GM18508 (cell line): ENCODE measurements around the gene PRKCB.
A peak's percentile ranks its signal among the peaks of the same experiment; 100 is the strongest.
"Not testable (repeated sequence)": the region's sequence is repeated elsewhere in the genome, so short reads cannot be mapped to it uniquely, and the experiment has no call there.

ENCODE experiments used
- ATAC-seq: cut with Tn5 transposase; IDR thresholded peaks from one replicate; pipeline ENCODE4 v1.9.1; 2021; ENCODE audit warnings: moderate number of reproducible peaks; ENCODE audit not compliant: insufficient read depth, unreplicated experiment

PRKCB gene

DNA sequence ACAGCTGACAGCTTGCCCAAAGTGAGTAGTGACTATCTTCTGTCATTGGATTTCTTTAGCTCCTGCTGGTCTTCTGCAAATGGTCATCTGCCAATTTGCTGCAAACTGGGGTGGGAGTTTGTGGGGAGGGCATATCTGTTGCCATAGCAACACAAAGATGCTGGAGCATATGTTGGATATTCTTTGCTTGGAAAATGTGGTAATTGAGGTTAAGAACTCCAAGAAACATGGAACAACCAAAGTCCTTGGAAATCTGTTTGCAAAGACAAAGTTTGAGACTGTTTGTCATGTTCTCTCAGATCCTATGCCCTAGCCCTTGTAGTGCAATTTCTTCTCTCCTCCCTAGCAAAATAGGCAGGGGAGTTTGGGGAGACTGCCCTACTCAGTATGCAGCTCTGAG, 155.3 kb downstream of the PRKCB start:
- ATAC-seq = no peak

DNA sequence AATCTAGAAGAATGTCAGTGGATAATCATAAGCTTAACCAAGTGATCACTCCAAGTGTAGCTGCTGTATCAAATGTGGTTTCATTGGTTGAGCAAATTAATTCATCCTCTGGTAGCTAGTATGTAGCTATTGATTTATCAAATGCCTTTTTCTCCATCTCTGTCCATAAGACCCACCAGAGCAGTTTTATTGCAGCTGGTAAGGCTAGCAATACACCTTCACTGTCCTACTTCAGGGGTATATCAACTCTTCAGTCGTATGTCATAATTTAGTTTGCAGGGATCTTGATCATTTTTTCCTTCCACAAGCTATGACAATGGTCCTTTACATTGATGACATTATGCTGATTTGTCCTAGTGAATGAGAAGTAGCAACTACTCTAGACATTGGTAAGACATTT, 158.8 kb downstream of the PRKCB start:
- no peak for ATAC-seq

DNA sequence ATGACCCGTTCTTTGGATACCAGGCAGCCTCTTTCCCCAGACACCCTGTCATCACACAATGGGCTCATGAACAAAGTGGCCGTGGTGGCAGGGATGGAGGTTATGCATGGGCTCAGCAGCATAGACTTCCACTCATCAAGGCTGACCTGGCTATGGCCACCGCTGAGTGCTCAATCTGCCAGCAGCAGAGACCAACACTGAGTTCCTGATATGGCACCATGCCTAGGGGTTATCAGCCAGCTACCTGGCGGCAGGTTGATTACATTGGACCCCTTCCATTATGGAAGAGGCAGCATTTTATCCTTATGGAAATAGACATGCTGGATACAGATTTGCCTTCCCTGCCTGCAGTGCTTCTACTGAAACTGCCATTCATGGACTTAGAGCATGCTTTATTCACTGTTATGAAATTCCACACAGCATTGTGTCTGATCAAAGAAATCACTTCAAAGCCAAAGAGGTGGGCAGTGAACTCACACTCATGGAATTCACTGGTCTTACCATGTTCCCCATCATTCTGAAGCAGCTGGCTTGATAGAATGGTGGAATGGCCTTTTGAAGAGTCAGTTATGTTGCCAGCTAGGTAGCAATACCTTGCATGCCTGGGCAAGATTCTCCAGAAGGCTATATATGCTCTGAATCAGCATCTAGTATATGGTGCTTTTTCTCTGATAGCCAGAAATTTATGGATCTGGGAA, 160.6 kb downstream of the PRKCB start:
- no peak for ATAC-seq

DNA sequence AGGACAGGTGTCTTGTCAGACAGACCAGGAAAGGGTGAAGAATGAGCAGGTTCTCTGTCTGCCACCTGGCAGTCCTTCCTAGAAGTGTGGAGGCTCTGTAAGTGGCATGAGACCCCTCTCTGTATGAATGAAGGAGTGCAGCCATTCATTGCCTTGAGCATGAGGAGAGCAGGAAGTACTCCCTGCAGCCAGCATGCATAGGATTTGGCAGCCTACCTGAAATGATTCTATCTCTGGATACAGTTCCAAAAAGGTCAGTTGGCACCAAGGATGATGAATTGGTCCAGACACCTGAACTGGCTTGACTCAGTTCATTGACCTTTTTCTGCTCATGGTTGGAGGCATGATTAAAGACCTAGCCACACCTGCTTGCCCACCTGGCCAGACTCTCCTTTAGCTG, 163.0 kb downstream of the PRKCB start:
- no peak for ATAC-seq

DNA sequence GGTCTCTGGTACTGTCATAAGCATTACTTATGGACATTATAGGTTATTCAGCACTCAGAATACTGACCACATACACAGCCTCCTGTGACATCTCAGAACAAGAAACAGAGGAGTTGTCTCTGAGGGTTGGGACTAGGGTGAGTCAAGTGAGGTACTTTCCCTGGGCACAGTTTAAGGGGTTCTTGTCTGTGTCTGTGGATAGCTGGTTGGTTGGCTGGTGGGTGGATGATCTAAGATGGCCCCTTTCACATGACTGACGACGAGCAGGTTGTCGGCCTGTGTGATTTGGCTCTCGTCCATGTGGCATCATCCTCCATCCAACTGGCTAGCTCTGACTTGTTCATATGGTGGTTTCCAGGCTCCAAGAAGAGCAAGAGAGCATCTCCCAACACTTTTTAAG, 163.9 kb downstream of the PRKCB start:
- ATAC-seq = no peak

DNA sequence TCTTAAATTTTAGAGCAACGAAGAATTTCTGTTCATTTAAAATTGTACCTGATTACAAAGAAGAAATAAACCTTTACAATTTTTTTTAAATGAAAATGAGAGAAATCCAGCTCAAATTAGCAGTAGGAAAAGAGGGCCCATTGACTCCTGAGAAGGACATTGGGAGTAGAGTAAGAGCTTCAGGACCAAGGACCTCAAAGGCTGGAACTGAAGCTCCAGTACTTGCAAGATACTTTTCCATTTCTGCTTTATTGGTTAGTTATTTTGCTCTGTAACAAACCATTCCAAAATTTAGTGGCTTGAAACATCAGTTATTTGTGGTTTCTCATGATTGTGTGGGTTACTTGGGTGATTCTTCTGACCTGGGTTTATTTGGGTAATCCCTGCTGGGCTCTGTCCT, 165.9 kb downstream of the PRKCB start:
- ATAC-seq = no peak

DNA sequence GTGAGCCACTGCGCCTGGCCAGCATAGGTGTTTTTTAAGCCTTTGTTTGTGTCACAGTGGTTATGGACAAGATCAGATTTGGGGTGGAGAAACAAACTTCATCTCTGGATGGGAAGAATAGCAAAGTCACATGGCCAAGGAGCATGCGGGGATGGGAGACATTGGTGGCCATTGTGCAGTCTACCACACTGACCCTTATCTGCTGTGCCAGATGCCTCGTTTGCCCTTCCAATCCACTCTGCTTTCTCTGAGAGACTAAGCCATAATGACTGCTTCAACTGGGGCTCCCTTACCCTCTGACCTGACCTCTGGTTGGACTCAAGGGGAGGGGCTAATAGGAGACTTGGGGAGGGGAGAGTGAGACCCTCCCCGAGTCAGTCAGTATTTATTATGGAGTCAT, 166.8 kb downstream of the PRKCB start:
- ATAC-seq = no peak

DNA sequence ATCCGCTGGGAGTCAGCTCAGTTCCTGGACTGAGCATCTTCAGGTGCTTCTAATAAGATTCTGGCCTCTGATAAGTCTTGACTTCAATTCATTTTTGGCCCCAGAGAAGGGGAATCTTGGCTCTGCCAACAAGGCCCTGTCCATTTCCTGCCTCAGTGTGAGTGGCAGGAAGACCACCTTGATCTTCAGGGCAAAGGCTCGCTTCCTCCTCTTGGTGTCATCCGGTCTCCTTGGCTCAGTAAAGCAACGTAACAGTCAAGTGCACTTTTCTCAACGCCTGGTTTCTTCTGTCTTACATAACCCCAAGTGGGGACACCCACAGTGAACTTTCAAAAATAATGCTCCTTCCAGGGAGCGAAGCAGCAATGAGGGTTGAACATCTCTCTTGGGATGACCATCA, 169.8 kb downstream of the PRKCB start:
- ATAC-seq = no peak

DNA sequence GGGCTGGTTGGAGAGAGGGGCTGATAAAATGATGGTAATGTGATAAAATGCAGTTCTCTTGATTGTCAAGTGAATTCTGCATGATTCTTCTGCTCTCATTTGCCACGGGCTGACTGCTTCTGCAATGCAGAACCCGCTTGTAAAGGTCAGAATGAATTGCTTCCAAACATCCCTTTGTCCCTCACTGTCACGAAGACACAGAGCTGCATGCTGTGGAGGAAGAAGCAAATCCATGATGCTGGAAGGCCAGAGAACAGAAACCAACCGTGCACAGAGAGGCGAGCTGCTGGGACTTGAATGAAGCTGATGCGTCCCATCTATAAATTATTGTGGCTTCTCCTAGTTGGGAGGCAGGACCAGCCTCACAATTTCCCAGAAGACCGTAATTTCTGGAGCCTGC, 171.6 kb downstream of the PRKCB start:
- ATAC-seq = no peak

DNA sequence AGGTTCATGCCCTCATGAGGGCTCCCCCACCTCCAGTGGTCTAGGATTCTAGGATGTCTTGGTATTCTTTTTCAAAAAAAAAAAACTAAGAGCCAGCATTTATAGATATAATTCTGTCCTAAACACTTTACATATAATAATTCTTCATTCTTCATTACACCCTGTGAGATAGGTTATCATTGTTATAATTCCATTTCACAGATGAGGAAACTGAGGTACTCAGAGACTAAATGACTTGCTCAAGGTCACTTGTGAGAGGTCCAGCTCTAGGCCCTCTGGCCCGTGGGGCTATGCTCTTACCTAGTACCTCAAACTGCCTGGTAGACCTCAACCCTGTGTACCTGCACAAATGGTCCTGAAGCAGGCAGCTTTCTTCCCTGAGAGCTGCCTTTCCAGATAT, 172.2 kb downstream of the PRKCB start:
- ATAC-seq = no peak

DNA sequence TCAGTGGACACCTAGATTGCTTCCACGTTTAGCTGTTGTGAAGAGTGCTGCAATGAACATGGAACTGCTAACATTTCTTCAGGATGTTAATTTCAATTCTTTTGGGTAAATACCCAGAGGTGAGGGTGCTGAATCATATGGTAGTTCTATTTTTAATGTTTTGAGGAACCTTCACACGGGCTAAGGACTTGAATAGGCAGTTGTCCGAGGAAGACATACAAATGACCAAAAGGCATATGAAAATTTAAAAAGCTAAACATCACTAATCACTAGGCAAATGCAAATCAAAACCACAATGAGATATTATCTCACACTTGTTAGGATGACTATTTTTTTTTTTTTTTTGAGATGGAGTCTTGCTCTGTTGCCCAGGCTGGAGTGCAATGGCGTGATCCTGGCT, 173.3 kb downstream of the PRKCB start:
- ATAC-seq = no peak

DNA sequence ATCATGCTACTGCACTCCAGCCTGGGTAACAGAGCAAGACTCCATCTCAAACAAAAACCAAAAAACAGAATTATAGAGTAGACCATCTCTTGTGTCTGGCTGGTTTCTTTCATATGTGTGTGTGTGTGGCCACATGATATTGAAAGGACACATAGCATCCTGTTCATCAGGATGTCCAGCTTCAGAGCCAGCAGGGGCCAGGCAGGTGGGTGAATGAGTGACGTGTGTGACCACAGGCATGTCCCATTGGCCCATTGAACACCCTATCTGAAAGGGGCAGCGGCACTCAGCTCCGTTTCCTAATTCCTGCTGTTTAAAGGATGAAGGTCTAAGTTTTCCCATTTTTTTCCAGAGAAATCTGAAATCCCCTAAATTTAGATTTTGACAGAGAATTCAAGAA, 174.2 kb downstream of the PRKCB start:
- ATAC-seq = no peak

DNA sequence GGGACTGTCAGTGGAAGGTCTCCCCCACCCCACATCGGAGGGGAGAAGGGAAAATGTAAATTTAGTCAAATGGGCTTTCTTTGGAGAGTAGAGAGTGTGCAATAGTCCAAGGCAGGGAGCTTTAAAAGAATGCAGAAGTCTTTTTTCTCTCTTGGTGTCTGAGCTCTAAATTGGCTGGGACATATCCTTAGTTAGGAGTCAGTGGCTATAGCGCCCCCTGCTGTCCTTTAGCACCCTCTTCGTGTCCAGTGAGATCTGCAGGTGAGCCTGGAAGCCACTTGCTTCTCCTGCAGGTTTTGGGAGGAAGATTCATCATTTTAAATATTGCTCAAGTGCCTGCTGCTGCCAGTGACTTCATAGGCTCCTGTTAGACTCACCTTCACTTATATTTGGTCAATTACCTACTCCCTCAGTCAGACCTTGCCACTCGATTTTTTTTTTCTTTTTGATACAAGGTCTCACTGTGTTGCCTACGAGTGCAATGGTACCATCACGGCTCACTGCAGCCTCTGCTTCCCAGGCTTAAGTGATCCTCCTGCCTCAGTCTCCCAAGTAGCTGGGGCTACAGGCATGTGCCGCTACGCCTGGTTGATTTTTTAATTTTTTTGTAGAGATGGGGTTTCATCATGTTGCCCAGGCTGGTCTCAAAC, 174.8 kb downstream of the PRKCB start:
- no peak for ATAC-seq

DNA sequence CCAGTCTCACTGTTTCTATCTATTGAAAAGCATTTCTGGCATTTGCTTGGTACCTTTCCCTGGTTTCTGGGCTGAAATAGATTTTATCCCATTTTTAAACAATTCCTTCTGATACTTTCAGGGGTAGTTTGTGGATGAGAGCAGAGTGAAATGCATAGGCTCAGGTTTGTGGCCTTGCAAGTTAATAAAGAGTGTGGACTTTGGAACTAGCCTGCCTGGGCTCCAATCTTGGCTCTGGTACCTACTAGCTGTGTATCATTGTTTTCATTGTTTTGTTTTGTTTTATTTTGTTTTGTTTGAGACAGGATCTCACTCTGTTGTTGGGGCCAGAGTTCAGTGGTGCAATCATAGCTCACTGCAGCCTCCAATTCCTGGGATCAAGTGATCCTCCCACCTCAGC, 175.5 kb downstream of the PRKCB start:
- ATAC-seq = no peak

DNA sequence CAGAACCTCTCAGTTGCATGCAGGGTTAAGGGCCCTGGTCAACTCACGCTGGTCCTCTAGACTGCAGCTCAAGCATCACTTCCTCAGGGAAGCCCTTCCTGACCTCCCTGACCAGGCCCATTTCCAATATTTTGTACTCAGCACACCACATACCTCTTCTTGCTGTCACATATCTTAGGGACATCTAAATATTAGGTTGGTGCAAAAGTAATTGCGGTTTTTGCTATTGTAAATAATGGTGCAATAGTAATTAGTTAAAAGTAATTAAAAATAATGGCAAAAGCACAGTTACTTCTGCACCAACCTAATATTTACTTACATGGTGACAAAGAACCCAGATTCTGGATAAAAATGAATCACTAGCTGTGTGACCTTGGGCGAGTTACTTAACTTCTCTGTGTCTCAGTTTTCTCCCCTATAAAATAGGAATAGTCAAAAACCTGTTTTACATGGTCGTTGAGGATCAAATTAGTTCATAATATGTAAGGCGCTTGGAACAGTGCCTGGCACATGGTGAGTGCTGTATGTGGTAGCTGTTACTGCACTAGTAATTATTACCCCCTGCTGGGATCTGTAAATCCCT, 177.4 kb downstream of the PRKCB start:
- ATAC-seq = no peak

DNA sequence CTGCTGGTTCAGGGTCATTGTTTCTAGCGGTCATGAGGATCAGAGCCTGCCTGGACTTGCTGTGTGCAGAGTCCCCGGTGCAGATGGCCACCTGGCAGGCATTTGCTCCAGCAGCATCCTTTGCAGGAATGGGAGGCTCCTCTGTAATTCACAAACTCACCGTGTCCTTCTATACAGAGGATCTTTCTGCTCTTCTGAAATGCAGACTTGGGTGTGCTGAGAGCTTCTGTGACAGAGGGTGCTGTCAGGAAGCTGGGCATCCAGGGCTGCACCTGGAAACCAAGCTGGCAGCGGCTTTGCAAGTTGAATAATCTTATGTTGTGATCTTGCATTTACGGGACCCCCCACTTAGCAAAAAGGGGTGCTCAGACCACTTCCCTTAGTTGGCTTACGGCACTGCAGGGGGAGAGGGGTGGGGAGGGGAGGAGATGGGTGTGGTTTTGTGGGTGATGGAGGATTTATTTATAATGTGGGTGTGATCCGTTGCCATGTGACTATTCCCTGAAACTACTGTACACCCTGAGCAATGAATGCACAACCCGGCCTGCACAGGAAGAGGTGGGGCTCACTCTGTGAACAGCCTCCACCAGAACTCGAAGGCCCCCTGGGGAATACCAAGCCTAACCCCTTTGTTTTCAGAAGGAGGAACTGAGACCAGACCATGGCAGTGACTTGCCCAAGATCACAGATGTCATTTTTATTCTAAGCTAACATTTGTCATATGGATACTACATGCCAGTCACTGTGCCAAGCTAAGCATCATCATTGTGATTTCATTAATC, 178.3 kb downstream of the PRKCB start:
- ATAC-seq = peak; percentile 79

DNA sequence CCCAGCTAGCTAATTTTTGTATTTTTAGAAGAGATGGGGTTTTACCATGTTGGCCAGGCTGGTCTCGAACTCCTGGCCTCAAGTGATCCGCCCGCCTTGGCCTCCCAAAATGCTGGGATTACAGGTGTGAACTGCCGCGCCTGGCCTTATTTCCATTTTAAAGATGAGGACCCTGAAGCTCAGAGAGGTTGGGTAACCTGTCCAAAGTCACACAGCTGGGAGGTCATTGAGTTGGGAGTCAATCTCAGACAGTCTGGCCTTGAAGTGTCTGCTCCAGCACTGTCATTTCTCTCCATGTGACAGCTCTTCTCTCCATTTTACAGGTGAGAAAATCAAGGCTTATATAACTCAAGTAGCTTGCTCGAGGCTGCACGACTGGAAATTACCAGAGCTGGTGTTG, 179.2 kb downstream of the PRKCB start:
- ATAC-seq = not testable (repeated sequence)

DNA sequence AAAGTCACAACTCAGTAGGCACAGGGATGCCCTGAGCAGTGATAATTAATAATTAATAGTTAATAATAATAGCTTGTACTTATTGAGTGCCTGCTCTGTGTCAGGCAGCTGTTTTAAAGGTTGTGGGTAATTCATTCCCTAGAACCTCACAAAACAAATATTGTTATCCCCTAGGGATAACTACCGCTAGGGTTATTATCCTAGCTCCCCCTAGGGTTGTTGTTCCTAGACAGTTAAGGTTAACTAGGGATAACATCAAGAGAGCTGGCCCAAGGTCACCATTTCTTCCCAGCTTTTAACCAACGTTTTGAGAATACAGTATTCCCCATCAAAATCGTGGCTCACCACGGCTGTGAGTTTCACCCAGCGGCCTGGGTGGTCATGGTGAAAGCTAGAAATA, 180.1 kb downstream of the PRKCB start:
- ATAC-seq = no peak

DNA sequence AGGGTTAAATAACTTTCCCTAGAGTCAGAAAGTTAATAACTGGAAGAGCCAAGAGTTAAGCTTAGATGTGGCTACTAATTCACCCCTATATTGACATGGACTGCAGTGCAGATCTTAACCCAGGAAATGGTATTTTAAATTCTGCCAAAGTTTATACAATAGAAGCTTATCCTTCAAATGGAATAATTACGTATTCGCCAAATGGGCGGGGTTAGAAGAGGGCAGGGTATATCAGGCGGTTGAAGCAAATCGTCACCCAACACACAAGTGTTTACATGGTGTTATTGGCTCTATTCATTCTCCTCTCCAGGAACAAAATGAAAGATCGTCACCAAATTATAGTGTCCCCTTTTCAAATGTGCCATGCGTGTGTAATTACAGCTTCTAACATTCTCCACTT, 182.7 kb downstream of the PRKCB start:
- no peak for ATAC-seq

DNA sequence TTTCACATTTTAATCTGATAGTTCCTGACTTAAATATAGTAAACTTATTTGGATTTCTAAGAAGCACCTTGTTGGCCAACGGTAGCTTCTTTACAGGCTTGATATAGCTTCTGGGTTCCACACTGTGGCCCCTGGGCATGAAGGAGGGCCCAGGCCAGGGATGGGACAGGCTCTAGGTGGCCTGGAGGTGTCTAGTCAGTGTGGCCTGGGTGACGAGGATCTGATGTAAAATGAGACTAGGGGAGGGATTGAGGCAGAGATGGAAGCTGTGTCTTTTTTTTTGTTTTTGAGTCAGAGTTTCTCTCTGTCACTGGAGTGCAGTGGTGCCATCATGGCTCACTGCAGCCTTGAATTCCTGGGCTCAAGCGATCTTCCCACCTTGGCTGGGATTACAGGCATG, 187.0 kb downstream of the PRKCB start:
- no peak for ATAC-seq

DNA sequence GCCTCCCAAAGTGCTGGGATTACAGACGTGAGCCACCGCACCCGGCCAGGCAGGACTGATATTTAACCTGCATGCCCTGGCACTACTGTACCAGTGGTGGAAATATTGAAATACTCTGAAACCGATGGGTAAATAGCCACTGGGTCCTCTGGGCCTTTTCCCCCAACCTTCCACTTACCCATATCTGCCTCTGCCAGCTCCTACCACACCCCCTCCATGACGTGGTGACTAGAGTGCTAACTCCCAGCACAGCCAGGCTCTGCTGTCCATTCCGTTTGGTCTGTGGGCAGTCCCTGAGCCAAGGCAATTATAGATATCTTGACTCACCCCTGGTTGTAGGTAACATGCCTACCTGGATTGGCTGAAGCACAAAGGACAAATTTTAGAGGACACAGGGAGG, 187.8 kb downstream of the PRKCB start:
- ATAC-seq = no peak
